Measurements from ENCODE around the gene EIF2B1.
"Not testable (repeated sequence)": the region's sequence is repeated elsewhere in the genome, so short reads cannot be mapped to it uniquely, and the experiment has no call there.

EIF2B1 gene

GRCh38 chr12:123607756-123608155, 25.7 kb downstream of the EIF2B1 start:
- no peaks in the 10 kb centered on the region for H3K9me2 ChIP-seq (replicated peaks; ENCODE audit: insufficient read depth, low read length)
- H3K4me3 ChIP-seq (ENCODE audit: insufficient read depth, low read length, poor library complexity, severe bottlenecking): no peak overlapping the region
- no peak overlapping the region for H3K9ac ChIP-seq (ENCODE audit: low read length)
- H3K27ac ChIP-seq (ENCODE audit: low read depth, low read length): no peak overlapping the region
- no peaks in the 10 kb centered on the region for H3K9me3 ChIP-seq (ENCODE audit: insufficient read depth, low read length)
- H4K20me1 ChIP-seq (ENCODE audit: low read depth, low read length): no peaks in the 10 kb centered on the region; the same call in 1 of the 2 replicates
- H2AFZ ChIP-seq (ENCODE audit: low read depth, low read length, severe bottlenecking): no peak overlapping the region
- H3F3A ChIP-seq (ENCODE audit: insufficient read depth): no peaks in the 10 kb centered on the region
- peaks cover 47% of the 10 kb centered on the region for H3K79me2 ChIP-seq (ENCODE audit: insufficient read depth, low read length)
- TF ChIP-seq CTCF (IDR thresholded peaks at IDR 0.05; ENCODE audit: insufficient read depth, low read length, poor library complexity, severe bottlenecking) (no peak), EZH2phosphoT487 (conservative IDR thresholded peaks at IDR 0.05; ENCODE audit: low read length) (no peak)
- no peaks in the 10 kb centered on the region for H3K27me3 ChIP-seq (ENCODE audit: low read length)
- H3K4me2 ChIP-seq (ENCODE audit: low read depth, low read length, poor library complexity, severe bottlenecking): no peak overlapping the region
- peaks cover 43% of the 10 kb centered on the region for H3K36me3 ChIP-seq (ENCODE audit: low read length)

GRCh38 chr12:123603495-123603894, 30.0 kb downstream of the EIF2B1 start:
- not testable (repeated sequence) for H3K27me3 ChIP-seq (ENCODE audit: low read length); H3K9me3 ChIP-seq (ENCODE audit: insufficient read depth, low read length); H3K27ac ChIP-seq (ENCODE audit: low read depth, low read length); H3K4me3 ChIP-seq (ENCODE audit: insufficient read depth, low read length, poor library complexity, severe bottlenecking); H3K9me2 ChIP-seq (replicated peaks; ENCODE audit: insufficient read depth, low read length); H4K20me1 ChIP-seq (ENCODE audit: low read depth, low read length); H2AFZ ChIP-seq (ENCODE audit: low read depth, low read length, severe bottlenecking)
- peak overlapping the region; percentile 99; the same call in 1 of the 2 replicates for H3K9ac ChIP-seq (ENCODE audit: low read length)
- peaks cover 55% of the 10 kb centered on the region for H3K79me2 ChIP-seq (ENCODE audit: insufficient read depth, low read length)
- peaks cover 15% of the 10 kb centered on the region; the same call in 1 of the 2 replicates for H3K36me3 ChIP-seq (ENCODE audit: low read length)
- H3F3A ChIP-seq (ENCODE audit: insufficient read depth): peaks cover 11% of the 10 kb centered on the region
- H3K4me2 ChIP-seq (ENCODE audit: low read depth, low read length, poor library complexity, severe bottlenecking): peak overlapping the region; percentile 74

- H3K9me3 ChIP-seq (ENCODE audit: insufficient read depth, low read length): no peaks in the 10 kb centered on the region
- peaks cover 19% of the 10 kb centered on the region for H3F3A ChIP-seq (ENCODE audit: insufficient read depth)
- peak overlapping the region; percentile 76 for H3K27ac ChIP-seq (ENCODE audit: low read depth, low read length)
- TF ChIP-seq CTCF (IDR thresholded peaks at IDR 0.05; ENCODE audit: insufficient read depth, low read length, poor library complexity, severe bottlenecking): no peak
- no peak for TF ChIP-seq EZH2phosphoT487 (conservative IDR thresholded peaks at IDR 0.05; ENCODE audit: low read length)
- H3K9ac ChIP-seq (ENCODE audit: low read length): peak overlapping the region; percentile 99
- H3K79me2 ChIP-seq (ENCODE audit: insufficient read depth, low read length): peaks cover 52% of the 10 kb centered on the region
- peak overlapping the region; percentile 60 for H2AFZ ChIP-seq (ENCODE audit: low read depth, low read length, severe bottlenecking)
- H3K4me2 ChIP-seq (ENCODE audit: low read depth, low read length, poor library complexity, severe bottlenecking): peak overlapping the region; percentile 74
- H3K27me3 ChIP-seq (ENCODE audit: low read length): no peaks in the 10 kb centered on the region
- H3K9me2 ChIP-seq (replicated peaks; ENCODE audit: insufficient read depth, low read length): no peaks in the 10 kb centered on the region
- peak overlapping the region; percentile 86 for H3K4me3 ChIP-seq (ENCODE audit: insufficient read depth, low read length, poor library complexity, severe bottlenecking)
- peaks cover 17% of the 10 kb centered on the region; the same call in 1 of the 2 replicates for H3K36me3 ChIP-seq (ENCODE audit: low read length)
- no peaks in the 10 kb centered on the region; the same call in 1 of the 2 replicates for H4K20me1 ChIP-seq (ENCODE audit: low read depth, low read length)
These were observed 30.8 kb downstream of the EIF2B1 start for GRCh38 chr12:123602651-123603195.

Data from SU-DHL-6 (cell line).